Mononuclear cell (primary cell): Measurements from ENCODE around the gene LAMTOR3. TPM values are rescaled to one million over a fixed set of nuclear protein-coding genes. Genes with fewer than 3 reads are reported as not detected.
A peak's percentile ranks its signal among the peaks of the same experiment; 100 is the strongest.

Experiments used
- H3K27me3 ChIP-seq: 2 replicates; pipeline ENCODE4 v1.6.0; 2011; ENCODE audit warnings: low read length, control low read depth; ENCODE audit not compliant: insufficient read depth
- H3K4me1 ChIP-seq: 2 replicates; pipeline ENCODE4 v1.5.1; 2011; ENCODE audit warnings: mild to moderate bottlenecking, low read length, control low read depth; ENCODE audit not compliant: insufficient read depth
- H3K4me3 ChIP-seq: 2 replicates; pipeline ENCODE4 v1.5.1; 2011; ENCODE audit warnings: mild to moderate bottlenecking, low read length, moderate library complexity
- H3K9me3 ChIP-seq: 2 replicates; pipeline ENCODE4 v1.5.1; 2011; ENCODE audit warnings: low read depth, mild to moderate bottlenecking, control low read depth, low read length
- total RNA-seq: library from RNA; depleted of rRNA; stranded (reverse); fragments of >200 nt; gene quantifications from one replicate; pipeline ENCODE4 v1.2.3, GENCODE V29; 2012

Gene LAMTOR3, protein sequence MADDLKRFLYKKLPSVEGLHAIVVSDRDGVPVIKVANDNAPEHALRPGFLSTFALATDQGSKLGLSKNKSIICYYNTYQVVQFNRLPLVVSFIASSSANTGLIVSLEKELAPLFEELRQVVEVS
- 41.0 TPM for total RNA-seq

DNA sequence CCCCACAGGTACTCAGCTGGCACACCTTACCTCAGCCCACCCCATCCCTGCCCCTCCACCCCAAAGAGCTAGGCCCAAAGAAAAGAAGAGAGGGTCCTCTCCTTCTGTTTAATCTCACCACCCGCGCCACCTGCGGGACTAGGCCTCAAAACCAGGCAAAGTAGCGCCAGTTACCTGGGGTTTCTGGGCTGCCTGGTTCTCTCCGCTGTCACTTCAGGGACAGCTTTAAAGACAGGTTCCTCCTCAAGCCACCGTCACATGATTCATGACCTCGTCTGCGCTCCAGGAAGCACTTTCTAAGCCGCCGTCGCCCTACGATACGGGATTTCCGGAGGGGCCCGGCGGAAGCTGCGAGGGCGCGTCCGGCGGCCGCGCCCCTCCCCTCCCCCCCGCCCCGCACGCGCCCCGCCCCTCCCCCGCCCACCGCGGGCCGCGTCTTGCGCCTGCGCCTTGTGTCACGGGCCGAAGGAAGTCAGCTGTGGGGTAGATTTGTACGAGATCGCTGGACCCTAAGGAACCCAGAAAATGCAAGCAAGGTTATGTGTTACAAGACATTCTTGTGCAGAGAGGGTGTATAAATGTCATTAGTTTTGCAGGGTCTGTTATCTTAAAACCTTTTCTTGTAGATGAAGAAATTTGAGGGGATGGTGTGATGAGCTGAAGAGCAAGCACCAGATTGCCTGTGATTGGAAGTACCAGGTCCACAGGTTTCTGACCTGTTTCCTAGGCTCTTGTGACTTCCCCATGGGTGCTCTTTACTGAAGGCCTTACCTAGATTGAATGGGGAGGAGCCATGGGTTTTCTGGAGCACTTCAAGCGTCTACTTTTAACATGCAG is at the start of gene LAMTOR3:
Gene LAMTOR3, minus strand, starts transcription at position 267 of the 837 bp plus-strand sequence. CDS start 464 bp downstream, outside the sequence.
- Histone ChIP-seq H3K27me3 (no peaks in the 10 kb centered on the region), H3K4me3 (peak within 1 kb of the TSS; percentile 73), H3K9me3 (no peaks in the 10 kb centered on the region), H3K4me1 (peaks cover 22% of the 10 kb centered on the region)

DNA sequence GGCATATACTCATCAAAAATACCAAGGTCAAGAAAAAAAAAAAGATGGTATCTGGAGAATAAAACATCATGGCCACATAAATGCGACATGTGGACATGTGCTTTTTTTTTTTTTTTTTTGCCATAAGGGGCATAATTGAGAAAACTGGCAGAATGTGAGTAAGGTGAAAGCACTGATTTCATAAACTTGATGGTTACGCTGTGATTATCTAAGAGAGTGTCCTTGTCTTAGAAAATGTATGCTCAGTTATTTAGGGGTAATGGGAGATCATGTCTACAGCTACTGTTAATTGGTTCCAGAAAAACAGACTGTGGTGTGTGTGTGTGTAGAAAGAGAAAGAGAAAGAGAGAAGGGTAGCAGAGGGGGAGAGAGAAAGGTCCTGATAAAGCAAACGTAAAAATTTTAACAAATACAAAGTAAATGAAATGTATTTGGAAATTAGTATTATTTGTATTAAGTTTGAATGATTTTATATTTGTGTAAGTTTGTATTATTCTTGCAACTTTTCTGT is 44.1 kb upstream of the LAMTOR3 start:
- peaks cover 10% of the 10 kb centered on the region for H3K9me3 ChIP-seq
- no peaks in the 10 kb centered on the region for H3K4me1 ChIP-seq
- H3K4me3 ChIP-seq, result no peak overlapping the region
- H3K27me3 ChIP-seq, result no peaks in the 10 kb centered on the region

DNA sequence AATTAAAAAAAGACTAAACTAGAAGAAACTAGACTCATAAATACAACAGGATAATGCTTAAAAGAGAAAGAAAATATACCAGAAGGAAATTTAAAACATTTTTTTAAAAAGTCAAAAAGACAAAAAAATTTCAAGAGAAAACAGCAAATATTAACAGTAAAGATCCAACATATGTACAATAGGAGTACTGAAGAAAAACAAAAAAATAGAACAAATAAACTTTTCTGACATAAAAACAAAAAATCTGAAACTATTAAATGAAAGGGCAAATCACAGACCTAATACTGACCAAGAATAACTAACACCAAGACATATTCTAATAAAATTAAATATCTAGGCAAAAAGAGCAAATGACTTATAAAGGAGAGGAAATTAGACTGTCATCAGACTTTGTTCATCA is 40.7 kb upstream of the LAMTOR3 start:
- H3K4me1 ChIP-seq, result no peaks in the 10 kb centered on the region
- H3K9me3 ChIP-seq, result peaks cover 10% of the 10 kb centered on the region
- no peaks in the 10 kb centered on the region for H3K27me3 ChIP-seq
- H3K4me3 ChIP-seq, result no peak overlapping the region

DNA sequence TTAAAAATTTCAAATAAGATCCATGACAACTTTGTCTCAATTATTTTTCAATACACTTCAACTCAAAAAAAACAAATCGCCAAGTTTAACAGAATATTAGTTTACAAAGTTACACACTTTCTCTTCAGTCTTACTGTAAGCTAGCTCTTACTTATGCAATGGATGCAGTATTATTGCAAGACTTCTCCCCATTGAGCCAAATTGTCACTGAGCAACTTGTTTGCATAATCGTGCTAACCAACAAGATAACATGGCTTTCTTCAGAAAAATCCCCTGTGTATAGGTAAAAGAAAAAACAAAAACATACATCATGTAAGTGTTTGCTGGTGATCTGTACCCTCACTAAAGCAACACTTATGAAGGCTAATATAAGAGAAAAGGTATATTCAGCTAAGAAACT is 33.3 kb upstream of the LAMTOR3 start:
- H3K27me3 ChIP-seq, result no peaks in the 10 kb centered on the region
- no peak overlapping the region for H3K4me3 ChIP-seq
- H3K4me1 ChIP-seq, result no peaks in the 10 kb centered on the region
- no peaks in the 10 kb centered on the region for H3K9me3 ChIP-seq

DNA sequence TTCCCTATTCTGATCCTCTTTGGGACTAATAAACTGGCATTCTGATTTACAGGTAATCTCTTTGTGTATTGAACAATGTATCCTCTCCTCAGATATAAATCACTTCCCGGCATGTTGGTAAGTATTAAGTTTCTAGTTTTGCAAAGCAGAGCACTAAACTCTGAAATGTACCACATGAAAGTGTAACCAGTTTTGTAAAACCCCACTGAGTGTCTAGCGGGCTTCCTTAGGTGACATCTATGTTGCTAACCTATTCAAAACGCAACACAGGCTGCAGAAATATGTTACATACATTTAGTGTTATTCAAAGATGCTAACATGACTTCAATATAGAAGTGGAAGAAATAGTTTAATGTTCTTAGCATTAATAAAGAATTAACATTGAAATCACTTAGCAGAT is 26.9 kb upstream of the LAMTOR3 start:
- Histone ChIP-seq H3K27me3 (no peaks in the 10 kb centered on the region), H3K9me3 (no peaks in the 10 kb centered on the region), H3K4me1 (no peaks in the 10 kb centered on the region), H3K4me3 (no peak overlapping the region)

DNA sequence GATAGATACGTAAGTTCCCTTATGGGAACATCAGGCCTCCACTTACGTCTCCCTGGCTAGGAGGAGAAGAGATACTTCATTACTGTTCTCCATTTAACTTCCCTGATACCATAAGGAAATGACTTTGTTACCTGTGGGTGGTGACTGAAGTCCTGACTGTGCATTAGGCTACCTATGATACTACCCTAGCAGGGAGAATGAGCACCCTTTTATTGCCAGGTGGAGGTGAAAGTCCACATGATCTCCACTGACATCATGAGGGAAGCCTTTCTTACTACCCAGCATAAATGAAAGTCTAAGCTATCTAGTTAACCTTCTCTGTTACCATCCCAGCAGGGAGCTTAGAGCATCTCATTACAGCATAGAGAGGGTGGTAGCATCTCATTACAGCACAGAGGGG is 24.4 kb upstream of the LAMTOR3 start:
- Histone ChIP-seq H3K4me1 (no peaks in the 10 kb centered on the region), H3K27me3 (no peaks in the 10 kb centered on the region), H3K4me3 (no peak overlapping the region), H3K9me3 (no peaks in the 10 kb centered on the region)

DNA sequence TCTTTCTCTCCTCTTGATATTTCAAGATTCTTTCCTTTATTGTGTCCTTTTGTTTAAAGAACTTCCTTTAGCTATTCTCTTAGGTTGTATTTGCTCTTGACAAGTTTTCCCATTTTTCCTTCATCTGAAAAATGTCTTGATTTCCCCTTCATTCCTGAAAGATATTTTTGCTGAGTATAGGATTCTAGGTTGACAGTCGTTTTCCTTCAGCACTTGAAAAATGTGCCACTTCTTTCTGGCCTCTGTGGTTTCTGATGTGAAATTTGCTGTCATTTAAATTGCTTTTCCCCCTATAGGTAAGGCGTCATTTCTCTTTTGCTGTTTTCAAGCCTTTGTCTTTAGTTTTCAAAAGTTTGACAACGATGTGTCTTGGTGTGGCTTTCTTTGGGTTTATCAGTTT is 23.3 kb upstream of the LAMTOR3 start:
- H3K9me3 ChIP-seq, result no peaks in the 10 kb centered on the region
- H3K27me3 ChIP-seq, result no peaks in the 10 kb centered on the region
- H3K4me3 ChIP-seq, result no peak overlapping the region
- no peaks in the 10 kb centered on the region for H3K4me1 ChIP-seq

DNA sequence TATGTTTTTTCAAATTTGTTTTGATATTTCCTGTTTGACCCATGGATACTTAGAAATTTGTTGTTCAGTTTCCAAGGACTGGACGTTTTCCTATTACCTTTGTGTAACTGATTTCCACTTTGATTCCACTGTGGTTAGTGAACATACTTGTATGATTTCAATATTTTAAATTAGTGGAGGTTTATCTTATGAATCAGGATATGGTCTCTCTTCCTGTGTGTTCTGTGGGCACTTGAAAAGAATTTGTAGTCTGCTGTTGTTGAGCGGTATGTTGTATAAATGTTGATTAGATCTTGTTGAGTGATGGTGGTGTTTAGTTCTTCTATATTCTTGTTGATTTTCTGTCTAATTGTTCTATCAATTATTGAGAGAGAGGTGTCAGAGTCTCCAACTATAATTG is 21.2 kb upstream of the LAMTOR3 start:
- H3K4me1 ChIP-seq, result no peaks in the 10 kb centered on the region
- no peaks in the 10 kb centered on the region for H3K27me3 ChIP-seq
- H3K9me3 ChIP-seq, result no peaks in the 10 kb centered on the region
- no peak overlapping the region for H3K4me3 ChIP-seq

DNA sequence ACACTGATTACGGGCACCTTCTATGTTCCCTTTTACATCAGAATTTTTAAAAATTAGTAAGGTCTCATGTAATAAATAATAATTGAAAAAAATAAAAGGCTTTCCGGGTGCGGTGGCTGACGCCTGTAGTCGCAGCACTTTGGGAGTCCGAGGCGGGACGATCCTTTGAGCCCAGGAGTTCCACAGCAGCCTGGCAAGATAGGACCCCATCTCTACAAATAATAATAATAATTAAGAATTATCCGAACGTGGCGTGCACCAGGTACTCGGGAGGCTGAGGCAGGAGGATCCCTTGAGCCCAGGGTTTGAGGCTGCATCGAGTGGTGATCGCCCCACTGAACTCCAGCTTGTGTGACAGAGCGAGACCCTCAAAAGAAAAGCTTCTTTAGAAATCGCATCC is 771 bp upstream of the LAMTOR3 start:
- peaks cover 22% of the 10 kb centered on the region for H3K4me1 ChIP-seq
- H3K27me3 ChIP-seq, result no peaks in the 10 kb centered on the region
- no peaks in the 10 kb centered on the region for H3K9me3 ChIP-seq
- H3K4me3 ChIP-seq, result peak overlapping the region; percentile 29

DNA sequence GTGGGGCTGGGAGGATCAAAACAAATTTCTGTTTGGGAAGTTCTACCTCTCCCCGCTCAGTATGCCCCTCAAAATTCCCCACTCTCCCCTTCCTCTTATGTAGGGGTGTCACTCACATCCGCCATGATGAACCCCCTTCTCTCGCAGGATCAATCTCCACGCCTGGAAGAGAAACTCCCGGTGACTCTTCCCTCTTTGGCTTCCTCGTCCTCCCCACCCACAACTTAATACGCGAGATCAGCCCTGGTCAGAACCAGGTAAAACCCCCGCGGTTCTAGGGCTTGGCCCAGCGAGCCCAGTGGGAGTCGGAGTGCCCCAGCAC is 427 bp downstream of the LAMTOR3 start:
- Histone ChIP-seq H3K4me3 (peak overlapping the region; percentile 73), H3K4me1 (peaks cover 22% of the 10 kb centered on the region), H3K27me3 (no peaks in the 10 kb centered on the region), H3K9me3 (no peaks in the 10 kb centered on the region)

DNA sequence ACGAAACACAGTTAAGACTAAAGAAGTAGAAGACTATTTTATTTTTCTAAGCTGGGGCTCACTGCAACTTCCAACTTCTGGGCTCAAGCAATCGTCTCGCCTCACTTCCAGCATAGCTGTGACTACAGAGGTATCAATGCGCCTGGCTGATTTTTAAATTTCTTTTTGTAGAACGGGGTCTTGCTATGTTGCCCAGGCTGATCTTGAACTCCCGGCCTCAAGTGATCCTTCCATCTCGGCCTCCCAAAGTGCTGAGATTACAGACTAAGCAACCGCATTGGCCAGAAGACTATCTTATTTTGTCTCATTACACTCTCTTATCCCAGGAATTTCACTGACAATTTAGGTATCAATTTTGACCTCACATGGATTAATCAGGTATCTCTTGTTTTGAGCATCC is 1.2 kb downstream of the LAMTOR3 start:
- Histone ChIP-seq H3K4me1 (peaks cover 22% of the 10 kb centered on the region), H3K9me3 (no peaks in the 10 kb centered on the region), H3K4me3 (no peak overlapping the region), H3K27me3 (no peaks in the 10 kb centered on the region)

DNA sequence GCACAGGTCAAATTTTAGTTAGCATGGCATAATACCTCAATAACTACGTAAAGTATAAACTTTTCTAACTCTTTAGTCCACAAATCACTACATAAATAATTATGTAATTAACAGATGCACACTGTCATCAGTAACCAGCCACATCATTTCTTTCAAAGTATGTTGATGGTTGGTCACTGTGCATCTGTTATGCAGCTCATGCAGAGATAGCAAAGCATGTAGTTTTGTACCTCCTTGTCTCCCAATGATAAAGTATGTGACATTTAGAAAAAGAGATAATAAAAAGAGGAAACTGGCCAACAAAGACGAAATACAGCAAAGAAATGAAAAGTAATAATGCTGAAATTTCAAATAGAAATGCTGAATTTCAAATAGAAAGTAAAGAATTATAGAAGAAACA is 2.9 kb downstream of the LAMTOR3 start:
- no peaks in the 10 kb centered on the region for H3K27me3 ChIP-seq
- peaks cover 22% of the 10 kb centered on the region for H3K4me1 ChIP-seq
- H3K9me3 ChIP-seq, result no peaks in the 10 kb centered on the region
- H3K4me3 ChIP-seq, result no peak overlapping the region

DNA sequence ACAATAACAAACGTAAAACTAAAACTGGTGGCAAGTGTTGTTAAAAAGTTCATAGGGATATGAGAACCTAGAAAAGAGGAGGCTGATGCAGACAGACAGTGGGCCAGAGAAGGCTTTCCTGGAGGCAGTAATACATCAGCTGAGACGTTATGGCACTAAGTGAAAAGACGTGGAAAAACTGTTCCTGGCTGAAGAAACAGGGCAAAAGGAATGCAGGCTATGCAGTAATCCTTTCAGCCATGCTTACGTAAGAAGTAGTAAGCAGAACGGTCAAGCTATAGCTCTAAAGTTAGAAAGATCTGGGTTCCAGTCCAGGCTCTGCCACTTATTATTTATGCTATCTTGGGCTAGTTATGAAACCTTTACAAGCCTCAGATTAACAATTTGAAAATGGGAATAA is 6.4 kb downstream of the LAMTOR3 start:
- H3K4me3 ChIP-seq, result no peak overlapping the region
- H3K27me3 ChIP-seq, result no peaks in the 10 kb centered on the region
- no peaks in the 10 kb centered on the region for H3K9me3 ChIP-seq
- H3K4me1 ChIP-seq, result peaks cover 4% of the 10 kb centered on the region

DNA sequence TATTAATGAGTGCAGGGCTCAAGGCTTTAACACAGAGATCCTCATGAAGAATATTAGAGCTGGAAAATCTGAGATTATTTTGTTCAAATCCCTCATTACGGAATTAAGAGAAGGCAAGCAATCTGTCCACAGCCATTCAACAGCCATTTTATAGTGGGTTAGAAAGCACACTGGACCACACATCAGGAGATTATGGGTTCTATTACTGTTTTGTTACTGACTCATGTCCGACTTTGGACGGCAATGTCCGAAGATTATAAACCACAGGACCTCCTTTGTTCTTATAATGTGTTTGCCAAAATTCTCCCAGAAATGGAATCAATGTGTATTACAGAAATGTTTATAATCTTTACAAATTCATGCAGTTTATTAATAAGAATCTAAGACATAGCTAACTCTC is 8.1 kb downstream of the LAMTOR3 start:
- no peaks in the 10 kb centered on the region for H3K27me3 ChIP-seq
- no peak overlapping the region for H3K4me3 ChIP-seq
- no peaks in the 10 kb centered on the region for H3K9me3 ChIP-seq
- no peaks in the 10 kb centered on the region for H3K4me1 ChIP-seq

DNA sequence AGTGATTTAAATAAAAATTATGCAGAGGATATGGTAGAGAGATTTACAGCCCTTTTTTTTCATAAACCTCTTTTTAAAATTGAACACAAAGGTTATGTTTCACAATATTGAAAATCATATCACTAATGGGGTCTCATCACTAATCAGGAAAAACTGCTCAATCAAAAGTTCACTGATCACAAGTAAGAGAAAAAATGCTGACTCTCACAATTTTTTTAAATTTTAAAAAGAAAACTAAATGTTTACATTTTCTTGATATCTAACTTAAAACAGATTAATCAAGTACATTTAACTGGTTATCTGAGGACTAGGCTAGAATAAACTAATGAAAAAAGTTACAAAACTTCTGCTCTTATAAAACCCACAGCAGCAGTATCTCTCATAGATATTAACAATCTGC is 8.5 kb downstream of the LAMTOR3 start:
- Histone ChIP-seq H3K9me3 (no peaks in the 10 kb centered on the region), H3K4me3 (no peak overlapping the region), H3K4me1 (no peaks in the 10 kb centered on the region), H3K27me3 (no peaks in the 10 kb centered on the region)
